Measurements from ENCODE around the gene KCNAB1.

Gene KCNAB1

GRCh38 chr3:156368189-156368588 lies 247.8 kb downstream of the KCNAB1 start:
- DNase-seq (ENCODE audit: low read depth in 3 of 3): no peak

GRCh38 chr3:156371701-156372100 lies 251.3 kb downstream of the KCNAB1 start:
- DNase-seq (ENCODE audit: low read depth in 3 of 3): no peak

GRCh38 chr3:156373095-156373494 lies 252.7 kb downstream of the KCNAB1 start:
- DNase-seq (ENCODE audit: low read depth in 3 of 3): no peak

- no peak for DNase-seq (ENCODE audit: low read depth in 3 of 3)
Measured at GRCh38 chr3:156373654-156374053, 253.3 kb downstream of the KCNAB1 start.

- DNase-seq (ENCODE audit: low read depth in 3 of 3): no peak
Measured at GRCh38 chr3:156376199-156376598, 255.8 kb downstream of the KCNAB1 start.

- DNase-seq (ENCODE audit: low read depth in 3 of 3): no peak
Measured at GRCh38 chr3:156377266-156377665, 256.9 kb downstream of the KCNAB1 start.

- no peak for DNase-seq (ENCODE audit: low read depth in 3 of 3)
Measured at GRCh38 chr3:156377718-156378117, 257.3 kb downstream of the KCNAB1 start.

- no peak for DNase-seq (ENCODE audit: low read depth in 3 of 3)
Measured at GRCh38 chr3:156378871-156379270, 258.5 kb downstream of the KCNAB1 start.

GRCh38 chr3:156379327-156379726 lies 258.9 kb downstream of the KCNAB1 start:
- DNase-seq (ENCODE audit: low read depth in 3 of 3): no peak

GRCh38 chr3:156381253-156381652 lies 260.9 kb downstream of the KCNAB1 start:
- no peak for DNase-seq (ENCODE audit: low read depth in 3 of 3)

- no peak for DNase-seq (ENCODE audit: low read depth in 3 of 3)
Measured at GRCh38 chr3:156382458-156383346, 262.3 kb downstream of the KCNAB1 start.

- DNase-seq (ENCODE audit: low read depth in 3 of 3): no peak
Measured at GRCh38 chr3:156383441-156384025, 263.2 kb downstream of the KCNAB1 start.

GRCh38 chr3:156388497-156389448 lies 268.4 kb downstream of the KCNAB1 start:
- no peak for DNase-seq (ENCODE audit: low read depth in 3 of 3)

- DNase-seq (ENCODE audit: low read depth in 3 of 3): no peak
Measured at GRCh38 chr3:156389449-156389950, 269.1 kb downstream of the KCNAB1 start.

- DNase-seq (ENCODE audit: low read depth in 3 of 3): no peak
Measured at GRCh38 chr3:156390846-156391245, 270.5 kb downstream of the KCNAB1 start.

GRCh38 chr3:156395961-156396710 lies 275.8 kb downstream of the KCNAB1 start:
- no peak for DNase-seq (ENCODE audit: low read depth in 3 of 3)

- DNase-seq (ENCODE audit: low read depth in 3 of 3): no peak
Measured at GRCh38 chr3:156396851-156397250, 276.5 kb downstream of the KCNAB1 start.

- DNase-seq (ENCODE audit: low read depth in 3 of 3): no peak
Measured at GRCh38 chr3:156397534-156397933, 277.2 kb downstream of the KCNAB1 start.

GRCh38 chr3:156400062-156400461 lies 279.7 kb downstream of the KCNAB1 start:
- no peak for DNase-seq (ENCODE audit: low read depth in 3 of 3)

- DNase-seq (ENCODE audit: low read depth in 3 of 3): no peak
Measured at GRCh38 chr3:156400735-156401134, 280.4 kb downstream of the KCNAB1 start.

- DNase-seq (ENCODE audit: low read depth in 3 of 3): no peak
Measured at GRCh38 chr3:156404217-156404616, 283.8 kb downstream of the KCNAB1 start.
